ENCODE data around the gene TMC1. TPM values are rescaled to one million over a fixed set of nuclear protein-coding genes. Genes with fewer than 3 reads are reported as not detected.

TMC1 gene
- total and polyA plus RNA-seq, 2 of the 8 experiments (the other 6 are each of a cell fraction or from before 2014, with no cell fraction given) = 0.95 to 0.98 TPM

DNA sequence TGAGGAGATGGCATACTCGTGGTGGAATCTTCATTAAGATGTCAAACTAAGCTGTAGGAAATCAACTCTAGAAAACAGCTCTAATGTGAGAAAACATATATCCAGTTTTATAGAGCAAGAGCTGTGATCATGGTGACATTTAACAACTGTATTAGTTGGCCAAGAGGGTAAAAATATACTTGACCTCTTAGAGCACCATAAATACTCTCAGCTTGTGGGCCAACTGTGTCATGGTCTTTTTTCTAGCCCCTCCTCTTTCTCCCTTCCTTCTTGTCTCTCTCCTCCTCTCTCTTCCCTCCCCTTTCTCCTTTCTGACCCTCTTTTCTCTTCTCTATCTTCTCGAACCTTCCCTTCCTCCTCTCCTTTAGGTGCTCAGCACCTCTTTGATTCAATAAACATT is 54.7 kb downstream of the TMC1 start:
- CTCF ChIA-PET (ENCODE audit: partially characterized antibody) = interaction anchor here (1.0 to 1.9 kb wide), 6 partner anchors 10 to 296 kb away, joined by 3 to 5 read pairs (median 4); no protein-coding TSS in a partner anchor
- H2AFZ ChIP-seq (ENCODE audit: low read length) = no peak overlapping the region
- TF ChIP-seq MAFK (IDR thresholded peaks at IDR 0.05; ENCODE audit: low read depth, low read length) (no peak), NRF1 (IDR thresholded peaks at IDR 0.05; ENCODE audit: low read depth, low read length) (no peak), RXRA (IDR thresholded peaks at IDR 0.05; ENCODE audit: insufficient read depth, low read depth, low read length) (no peak), SIN3A (conservative IDR thresholded peaks at IDR 0.05 in 1 of 2, IDR thresholded peaks at IDR 0.05 in 1 of 2; ENCODE audit: low read depth in 1 of 2, low read length in 2 of 2) (no peak), CBX5 (IDR thresholded peaks at IDR 0.05; ENCODE audit: low read depth, low read length) (no peak), FOSL1 (IDR thresholded peaks at IDR 0.05; ENCODE audit: insufficient read depth, low read depth, low read length) (no peak), TBP (IDR thresholded peaks at IDR 0.05; ENCODE audit: low read depth, low read length) (no peak), POU5F1 (IDR thresholded peaks at IDR 0.05; ENCODE audit: low read depth, low read length) (no peak)
- TF ChIP-seq, protein P1, sequence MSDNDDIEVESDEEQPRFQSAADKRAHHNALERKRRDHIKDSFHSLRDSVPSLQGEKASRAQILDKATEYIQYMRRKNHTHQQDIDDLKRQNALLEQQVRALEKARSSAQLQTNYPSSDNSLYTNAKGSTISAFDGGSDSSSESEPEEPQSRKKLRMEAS (IDR thresholded peaks at IDR 0.05) = no peak
- TF ChIP-seq, protein P2, sequence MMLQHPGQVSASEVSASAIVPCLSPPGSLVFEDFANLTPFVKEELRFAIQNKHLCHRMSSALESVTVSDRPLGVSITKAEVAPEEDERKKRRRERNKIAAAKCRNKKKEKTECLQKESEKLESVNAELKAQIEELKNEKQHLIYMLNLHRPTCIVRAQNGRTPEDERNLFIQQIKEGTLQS (IDR thresholded peaks at IDR 0.05; ENCODE audit: insufficient read depth, low read depth, low read length) = no peak
- no peak overlapping the region for H3K23ac ChIP-seq (ENCODE audit: insufficient read length)
- no peak overlapping the region for H2BK5ac ChIP-seq (ENCODE audit: low read depth, low read length)
- H4K8ac ChIP-seq (ENCODE audit: extremely low read depth, insufficient read depth, low read length) = no peak overlapping the region
- no peak overlapping the region for H3K18ac ChIP-seq (ENCODE audit: extremely low read depth, low read length)
- no peak overlapping the region for H3K56ac ChIP-seq (replicated peaks; ENCODE audit: insufficient read length, low read depth, low read length)
- FAIRE-seq (no peak), DNase-seq (ENCODE audit: low read depth in 1 of 2, low spot score in 2 of 2) (no peak)
- H3K36me3 ChIP-seq (ENCODE audit: control insufficient read depth in 2 of 4, insufficient read depth in 4 of 4, low read length in 3 of 4) = no peaks in the 10 kb centered on the region
- no peaks in the 10 kb centered on the region for H3K27me3 ChIP-seq (replicated peaks in 1 of 4; ENCODE audit: control insufficient read depth in 3 of 4, extremely low read depth in 1 of 4, insufficient read depth in 3 of 4, low read length in 3 of 4)
- no peak overlapping the region for H3K9ac ChIP-seq (replicated peaks in 1 of 4; ENCODE audit: extremely low read depth in 1 of 4, low read depth in 3 of 4, low read length in 3 of 4)
- no peaks in the 10 kb centered on the region for H4K20me1 ChIP-seq (replicated peaks in 1 of 2; ENCODE audit: control insufficient read depth in 1 of 2, insufficient read depth in 2 of 2, low read length in 2 of 2)
- H3K27ac ChIP-seq (ENCODE audit: low read depth, low read length) = no peak overlapping the region
- 85% methylated on average over 2 of the region's 2 CpGs; no CpG with 5 or more reads in 1 of the 2 experiments for WGBS, 2 experiments (ENCODE audit: extremely low coverage in 1 of 2, insufficient coverage in 1 of 2, insufficient read length in 1 of 2, insufficient replicate concordance in 2 of 2, low coverage in 1 of 2, low lambda C conversion rate in 2 of 2, missing lambda C conversion rate in 1 of 2)
- H3K79me1 ChIP-seq (ENCODE audit: low read depth, low read length) = no peaks in the 10 kb centered on the region
- no peak overlapping the region for H2BK15ac ChIP-seq (ENCODE audit: low read length)
- no peak overlapping the region for H2BK12ac ChIP-seq (ENCODE audit: low read depth, low read length)
- H3K4ac ChIP-seq (replicated peaks; ENCODE audit: insufficient read length, low read depth, low read length) = no peak overlapping the region
- H3K23me2 ChIP-seq (ENCODE audit: low read depth, low read length) = no peaks in the 10 kb centered on the region
- no peaks in the 10 kb centered on the region for H3K9me3 ChIP-seq (ENCODE audit: insufficient read depth in 2 of 2, low read depth in 1 of 2, low read length in 1 of 2)
- no peaks in the 10 kb centered on the region for H3K79me2 ChIP-seq (ENCODE audit: control insufficient read depth in 1 of 2, insufficient read depth in 2 of 2, low read length in 2 of 2)
- POLR2A ChIA-PET (ENCODE audit: partially characterized antibody) = interaction anchor here (0.8 to 0.9 kb wide), 2 partner anchors 9 to 20 kb away, joined by 3 read pairs; no protein-coding TSS in a partner anchor
- no peaks in the 10 kb centered on the region for H3K4me1 ChIP-seq (replicated peaks in 1 of 4; ENCODE audit: control insufficient read depth in 3 of 4, insufficient read depth in 4 of 4, low read length in 3 of 4)
- H2BK20ac ChIP-seq (ENCODE audit: low read length) = no peak overlapping the region
- H2AK5ac ChIP-seq (ENCODE audit: low read depth, low read length) = no peak overlapping the region
- H2BK120ac ChIP-seq (replicated peaks; ENCODE audit: low read depth, low read length) = no peak overlapping the region
- H3K4me3 ChIP-seq (ENCODE audit: extremely low read depth in 1 of 4, insufficient read depth in 2 of 4, low read depth in 3 of 4, low read length in 4 of 4) = no peak overlapping the region
- no peak overlapping the region for H4K5ac ChIP-seq (ENCODE audit: insufficient read length, low read depth, low read length)
- H4K91ac ChIP-seq (replicated peaks; ENCODE audit: insufficient read length, low read length) = no peak overlapping the region
- no peak overlapping the region for H3K14ac ChIP-seq (ENCODE audit: insufficient read length)
- H3K4me2 ChIP-seq (ENCODE audit: insufficient read depth in 1 of 2, low read depth in 2 of 2, low read length in 2 of 2) = no peak overlapping the region

All from H1 (cell line).